DMS53 treated with DMSO at 0.1 percent for 48 hours (cell line): ENCODE measurements around the gene SOX21.

Experiments used
- DNase-seq: peaks from one replicate; lab custom pipeline; 2025; ENCODE audit not compliant: unreplicated experiment; lab: John Stamatoyannopoulos, UW

Gene SOX21

GRCh38 chr13:94682229-94682628 is 30.1 kb downstream of the SOX21 start:
- no peak for DNase-seq

GRCh38 chr13:94679614-94680013 is 32.7 kb downstream of the SOX21 start:
- no peak for DNase-seq

- no peak for DNase-seq
These were observed 33.5 kb downstream of the SOX21 start for GRCh38 chr13:94678845-94679244.

- DNase-seq, result no peak
These were observed 34.5 kb downstream of the SOX21 start for GRCh38 chr13:94677799-94678198.

GRCh38 chr13:94674609-94675348 is 37.6 kb downstream of the SOX21 start:
- no peak for DNase-seq

- DNase-seq, result no peak
These were observed 38.5 kb downstream of the SOX21 start for GRCh38 chr13:94673851-94674250.

- DNase-seq, result no peak
These were observed 39.9 kb downstream of the SOX21 start for GRCh38 chr13:94672400-94672799.

GRCh38 chr13:94667190-94667589 is 45.2 kb downstream of the SOX21 start:
- no peak for DNase-seq

GRCh38 chr13:94666065-94666464 is 46.3 kb downstream of the SOX21 start:
- no peak for DNase-seq

- no peak for DNase-seq
These were observed 47.5 kb downstream of the SOX21 start for GRCh38 chr13:94664889-94665288.

- no peak for DNase-seq
These were observed 49.9 kb downstream of the SOX21 start for GRCh38 chr13:94662274-94662945.

GRCh38 chr13:94661406-94661805 is 50.9 kb downstream of the SOX21 start:
- DNase-seq, result no peak

GRCh38 chr13:94660695-94661326 is 51.5 kb downstream of the SOX21 start:
- no peak for DNase-seq
